OCI-LY7 (cell line): ENCODE results near the gene ICOSLG. TPM values are rescaled to one million over a fixed set of nuclear protein-coding genes. Genes with fewer than 3 reads are reported as not detected.

Source experiments
- BruUV-seq: library from RNA; stranded (reverse); fragments of 400-500 nt; replicated peaks from 2 replicates; lab custom pipeline; 2021; lab: Mats Ljungman, UMichigan
- CTCF ChIA-PET: fragments of 300-600 bp; sonication (Branson Sonifier 250); formaldehyde crosslinking; loops from one replicate; lab custom pipeline; 2022; ENCODE audit warnings: antibody characterized with exemption; ENCODE audit not compliant: unreplicated experiment; lab: Charles Lee
- POLR2A ChIA-PET: fragments of 300-600 bp; sonication (Branson Sonifier 250); formaldehyde crosslinking; loops from one replicate; lab custom pipeline; 2022; ENCODE audit warnings: antibody characterized with exemption; lab: Charles Lee
- DNase-seq: peaks from one replicate; pipeline ENCODE4 v3.0.0-alpha.2; 2015; ENCODE audit warnings: low spot score
- H2AFZ ChIP-seq: fragments of 200-600 bp; sonication (generic), shearing (Covaris generic); 2 replicates; pipeline ENCODE4 v1.6.1; 2014; ENCODE audit warnings: mild to moderate bottlenecking, antibody characterized with exemption, low read length, moderate library complexity
- H3K27ac ChIP-seq: fragments of 200-600 bp; sonication (generic); 2 replicates; pipeline ENCODE4 v1.5.1; 2014; ENCODE audit warnings: mixed run types, low read depth, mild to moderate bottlenecking, moderate library complexity, low read length, inconsistent platforms; ENCODE audit not compliant: poor library complexity, severe bottlenecking
- H3K36me3 ChIP-seq: fragments of 200-600 bp; sonication (generic); 2 replicates; pipeline ENCODE4 v1.6.1; 2014; ENCODE audit warnings: mild to moderate bottlenecking, antibody characterized with exemption, low read length, moderate library complexity, mixed read lengths; ENCODE audit not compliant: insufficient read depth
- H3K4me1 ChIP-seq: fragments of 200-600 bp; sonication (generic); 2 replicates; pipeline ENCODE4 v1.5.1; 2014; ENCODE audit warnings: mild to moderate bottlenecking, low read length; ENCODE audit not compliant: insufficient read depth, poor library complexity, severe bottlenecking
- H3K4me2 ChIP-seq: fragments of 200-600 bp; sonication (generic); 2 replicates; pipeline ENCODE4 v1.6.1; 2014; ENCODE audit warnings: mild to moderate bottlenecking, low read length
- H3K4me3 ChIP-seq: fragments of 200-600 bp; sonication (generic); 2 replicates; pipeline ENCODE4 v1.5.1; 2014; ENCODE audit warnings: mild to moderate bottlenecking, low read depth, low read length; ENCODE audit not compliant: poor library complexity, severe bottlenecking
- H3K79me2 ChIP-seq: fragments of 200-600 bp; sonication (generic); 2 replicates; pipeline ENCODE4 v1.6.1; 2016; ENCODE audit warnings: low read depth, mild to moderate bottlenecking, low read length, moderate library complexity, mixed read lengths; ENCODE audit not compliant: insufficient read depth
- H3K9me2 ChIP-seq: fragments of 200-600 bp; sonication (generic); 2 replicates; pipeline ENCODE4 v1.6.1; 2016; ENCODE audit warnings: mild to moderate bottlenecking, low read length, mixed read lengths; ENCODE audit not compliant: insufficient read depth
- H3K9me3 ChIP-seq: fragments of 200-600 bp; sonication (generic); 2 replicates; pipeline ENCODE4 v1.6.1; 2014; ENCODE audit warnings: mild to moderate bottlenecking, mixed run types, low read length, mixed read lengths
- H4K20me1 ChIP-seq: fragments of 200-600 bp; sonication (generic); 2 replicates; pipeline ENCODE4 v1.6.1; 2014; ENCODE audit warnings: mild to moderate bottlenecking, antibody characterized with exemption, low read length, moderate library complexity, mixed read lengths; ENCODE audit not compliant: insufficient read depth
- EZH2phosphoT487 ChIP-seq: fragments of 200-600 bp; sonication (generic); IDR thresholded peaks from 2 replicates; pipeline ENCODE4 v1.6.1; 2018; ENCODE audit warnings: low read depth, borderline replicate concordance, mild to moderate bottlenecking, mixed run types, antibody characterized with exemption, low read length, moderate library complexity, mixed read lengths
- intact Hi-C: fragments of 100-400 bp; cut with micrococcal nuclease; formaldehyde crosslinking; loops from one replicate; pipeline ENCODE4 v1.10.0; 2022; ENCODE audit not compliant: unreplicated experiment
- total RNA-seq, 2 experiments: library from RNA; depleted of rRNA in 1 of 2; stranded (reverse); fragments of >200 nt in 1 of 2; shearing (Covaris generic) in 1 of 2; gene quantifications; 2 replicates each; pipeline ENCODE4 v1.2.3, GENCODE V29; 2014 to 2022
- TF ChIP-seq, protein P1 (sequence below): fragments of 200-600 bp; sonication (generic); conservative IDR thresholded peaks from 2 replicates; pipeline ENCODE4 v1.5.1; 2014; ENCODE audit warnings: mild to moderate bottlenecking, antibody characterized with exemption, low read length, moderate library complexity, mixed read lengths

Gene ICOSLG
- total RNA-seq, 2 experiments from 2014 or later = 5.2 to 8.3 TPM

DNA sequence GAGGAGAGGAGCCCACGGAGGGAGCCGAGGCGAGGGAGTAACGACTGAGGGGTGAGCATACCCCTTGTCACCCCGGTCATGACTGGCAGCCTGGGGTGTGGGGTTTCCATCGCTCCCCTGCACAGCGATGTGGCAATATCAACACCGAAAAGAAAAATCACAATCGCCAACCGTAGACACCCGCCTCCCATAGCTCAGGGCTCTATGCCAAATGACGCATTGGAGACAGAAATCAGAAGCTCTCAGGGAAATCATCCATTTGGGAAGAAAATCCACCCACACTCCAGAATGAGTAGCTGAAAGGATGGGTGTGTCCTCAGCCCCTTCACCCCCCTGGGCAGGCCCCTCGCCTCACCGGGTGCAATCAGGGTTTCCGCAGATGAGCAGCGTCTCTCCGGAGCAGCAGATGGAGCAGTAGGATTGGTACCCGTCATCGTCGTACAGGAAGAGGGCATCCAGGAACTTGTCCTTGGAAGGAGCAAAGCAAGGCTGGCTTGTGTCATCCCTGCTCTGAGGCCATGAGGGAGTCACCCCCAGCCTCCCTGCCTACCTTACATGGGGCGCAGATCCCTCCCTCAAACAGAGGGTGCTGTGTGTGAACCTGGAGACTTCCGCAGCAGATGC is 18.5 kb upstream of the ICOSLG start:
- no peak overlapping the region for H3K4me2 ChIP-seq
- H3K9me3 ChIP-seq = no peaks in the 10 kb centered on the region
- H3K4me3 ChIP-seq = no peak overlapping the region
- DNase-seq = no peak
- ChIA-PET POLR2A (no interaction called here), CTCF (no interaction called here)
- no peak overlapping the region for H2AFZ ChIP-seq
- H3K36me3 ChIP-seq = no peaks in the 10 kb centered on the region
- H3K9me2 ChIP-seq = no peaks in the 10 kb centered on the region
- no peaks in the 10 kb centered on the region for H3K79me2 ChIP-seq
- no TSS peak for BruUV-seq
- no peak for TF ChIP-seq EZH2phosphoT487
- TF ChIP-seq, protein P1, sequence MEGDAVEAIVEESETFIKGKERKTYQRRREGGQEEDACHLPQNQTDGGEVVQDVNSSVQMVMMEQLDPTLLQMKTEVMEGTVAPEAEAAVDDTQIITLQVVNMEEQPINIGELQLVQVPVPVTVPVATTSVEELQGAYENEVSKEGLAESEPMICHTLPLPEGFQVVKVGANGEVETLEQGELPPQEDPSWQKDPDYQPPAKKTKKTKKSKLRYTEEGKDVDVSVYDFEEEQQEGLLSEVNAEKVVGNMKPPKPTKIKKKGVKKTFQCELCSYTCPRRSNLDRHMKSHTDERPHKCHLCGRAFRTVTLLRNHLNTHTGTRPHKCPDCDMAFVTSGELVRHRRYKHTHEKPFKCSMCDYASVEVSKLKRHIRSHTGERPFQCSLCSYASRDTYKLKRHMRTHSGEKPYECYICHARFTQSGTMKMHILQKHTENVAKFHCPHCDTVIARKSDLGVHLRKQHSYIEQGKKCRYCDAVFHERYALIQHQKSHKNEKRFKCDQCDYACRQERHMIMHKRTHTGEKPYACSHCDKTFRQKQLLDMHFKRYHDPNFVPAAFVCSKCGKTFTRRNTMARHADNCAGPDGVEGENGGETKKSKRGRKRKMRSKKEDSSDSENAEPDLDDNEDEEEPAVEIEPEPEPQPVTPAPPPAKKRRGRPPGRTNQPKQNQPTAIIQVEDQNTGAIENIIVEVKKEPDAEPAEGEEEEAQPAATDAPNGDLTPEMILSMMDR = no peak
- no peak overlapping the region for H3K27ac ChIP-seq
- H3K4me1 ChIP-seq = no peaks in the 10 kb centered on the region
- H4K20me1 ChIP-seq = no peaks in the 10 kb centered on the region
- intact Hi-C loops = no loop called here

DNA sequence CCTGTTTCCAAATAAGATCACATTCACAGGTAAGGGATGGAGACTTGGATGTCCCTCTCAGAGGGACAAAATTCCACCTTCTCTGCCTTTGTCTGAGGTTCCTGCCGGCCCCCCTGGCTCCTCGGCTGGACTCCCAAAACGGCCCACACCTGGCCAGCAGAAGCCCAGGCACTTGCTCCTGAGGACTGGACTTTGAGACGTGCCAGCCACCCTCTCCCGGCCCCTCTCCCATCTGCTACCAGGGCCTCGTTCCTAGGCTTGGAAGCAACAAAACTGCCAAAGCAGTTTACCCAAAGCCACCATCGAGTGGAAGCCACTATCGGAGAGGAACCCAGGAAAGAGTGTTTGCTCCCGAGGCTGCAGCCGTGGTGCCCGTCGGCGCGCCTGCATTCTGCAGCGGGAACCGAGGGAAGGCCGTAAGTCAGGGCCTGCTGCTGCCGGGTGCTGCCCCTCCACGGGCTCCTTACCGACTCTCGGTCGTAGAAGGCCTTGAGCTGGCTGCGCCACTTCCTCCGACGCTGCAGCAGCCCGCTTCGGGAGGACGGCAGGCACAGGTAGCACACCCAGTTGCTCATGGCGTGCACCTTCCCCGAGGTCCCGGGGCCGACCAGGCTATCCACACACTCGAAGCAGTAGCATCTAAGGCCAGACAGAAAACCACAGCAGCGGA is 17.4 kb upstream of the ICOSLG start:
- no peaks in the 10 kb centered on the region for H3K36me3 ChIP-seq
- no peak for TF ChIP-seq EZH2phosphoT487
- TF ChIP-seq, protein P1 = no peak
- ChIA-PET CTCF (no interaction called here), POLR2A (no interaction called here)
- H3K9me2 ChIP-seq = no peaks in the 10 kb centered on the region
- DNase-seq = no peak
- no peak overlapping the region for H3K4me3 ChIP-seq
- H3K4me1 ChIP-seq = no peaks in the 10 kb centered on the region
- no peak overlapping the region for H2AFZ ChIP-seq
- no peak overlapping the region for H3K4me2 ChIP-seq
- H4K20me1 ChIP-seq = no peaks in the 10 kb centered on the region
- H3K79me2 ChIP-seq = no peaks in the 10 kb centered on the region
- H3K9me3 ChIP-seq = no peaks in the 10 kb centered on the region
- intact Hi-C loops = no loop called here
- no peak overlapping the region for H3K27ac ChIP-seq
- no TSS peak for BruUV-seq

DNA sequence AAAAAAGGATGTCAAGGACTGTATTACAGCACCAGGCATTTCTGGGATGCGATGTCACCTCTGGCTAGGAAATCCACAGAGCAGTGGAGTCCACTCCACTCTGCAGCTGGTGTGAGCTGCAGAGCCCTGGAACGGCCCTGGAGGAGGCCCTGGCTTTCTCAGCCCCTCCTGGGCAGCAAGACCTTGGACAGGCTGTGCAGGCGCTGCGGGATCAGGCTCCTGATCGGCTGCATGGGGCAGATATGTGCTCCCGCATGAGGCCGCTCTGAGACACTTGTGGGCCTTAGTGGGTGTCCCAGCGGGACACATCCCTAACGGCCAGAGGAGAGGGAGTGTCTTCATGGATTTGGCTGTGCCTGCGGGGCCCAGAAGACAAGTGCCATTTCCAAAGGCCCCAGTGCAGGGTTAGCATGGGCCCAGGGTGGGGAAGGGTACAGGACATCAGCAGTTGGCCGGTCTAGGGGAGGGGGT is 14.8 kb upstream of the ICOSLG start:
- Histone ChIP-seq H3K4me3 (no peak overlapping the region), H3K79me2 (no peaks in the 10 kb centered on the region), H4K20me1 (no peaks in the 10 kb centered on the region), H3K4me1 (no peaks in the 10 kb centered on the region), H3K9me3 (no peaks in the 10 kb centered on the region), H3K36me3 (no peaks in the 10 kb centered on the region), H3K9me2 (no peaks in the 10 kb centered on the region), H2AFZ (no peak overlapping the region), H3K27ac (no peak overlapping the region), H3K4me2 (no peak overlapping the region)
- ChIA-PET CTCF (no interaction called here), POLR2A (no interaction called here)
- BruUV-seq = no TSS peak
- TF ChIP-seq, protein P1 = no peak
- TF ChIP-seq EZH2phosphoT487 = no peak
- intact Hi-C loops = no loop called here
- DNase-seq = no peak
